Fibroblast of skin of right biceps (primary cell): ENCODE data around the gene RNF113B.

ENCODE experiments used
- DNase-seq: peaks from one replicate; pipeline ENCODE4 v3.0.0-alpha.2; 2013

The RNF113B gene

DNA sequence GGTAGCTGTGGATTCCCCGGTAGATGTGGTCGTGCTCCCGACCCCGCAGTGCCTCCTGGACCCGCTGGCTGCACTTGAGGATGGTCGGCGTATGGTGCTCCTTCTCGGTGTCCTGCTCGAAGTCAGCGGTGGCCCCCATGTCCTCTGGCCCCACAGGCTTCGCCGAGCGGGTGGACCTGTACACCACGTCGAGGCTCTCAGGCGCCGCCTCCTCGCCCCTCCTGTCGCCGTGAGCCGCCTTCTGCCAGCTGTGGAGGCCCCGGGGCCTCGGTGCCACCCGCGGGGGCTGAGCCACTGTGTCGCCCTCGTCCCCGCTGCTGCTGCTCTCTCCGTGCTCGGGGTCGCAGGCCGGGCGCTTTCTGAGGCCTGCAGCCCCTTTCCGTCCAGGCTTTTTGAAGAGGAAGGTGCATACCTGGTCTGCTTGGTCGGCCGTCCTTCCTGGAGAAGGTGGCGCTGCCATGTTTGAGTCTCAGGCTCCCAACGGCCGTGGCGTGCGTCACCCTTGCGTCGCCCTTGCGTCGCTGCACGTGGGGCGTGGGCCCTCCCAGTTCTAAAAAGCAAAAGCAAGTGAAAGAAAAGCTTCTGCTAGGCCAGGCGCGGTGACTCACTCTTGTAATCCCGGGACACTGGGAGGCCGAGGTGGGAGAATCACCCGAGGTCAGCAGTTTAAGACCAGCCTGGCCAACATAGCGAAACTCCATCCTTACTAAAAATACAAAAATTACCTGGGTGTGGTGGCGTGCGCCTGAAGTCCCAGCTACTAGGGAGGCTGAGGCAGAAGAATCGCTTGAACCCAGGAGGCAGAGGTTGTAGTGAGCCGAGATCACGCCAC is at the start of gene RNF113B:
Gene RNF113B (minus strand): TSS at position 493 of the 832 bp plus-strand sequence. CDS start 33 bp downstream, at position 460.
- DNase-seq: no peak

DNA sequence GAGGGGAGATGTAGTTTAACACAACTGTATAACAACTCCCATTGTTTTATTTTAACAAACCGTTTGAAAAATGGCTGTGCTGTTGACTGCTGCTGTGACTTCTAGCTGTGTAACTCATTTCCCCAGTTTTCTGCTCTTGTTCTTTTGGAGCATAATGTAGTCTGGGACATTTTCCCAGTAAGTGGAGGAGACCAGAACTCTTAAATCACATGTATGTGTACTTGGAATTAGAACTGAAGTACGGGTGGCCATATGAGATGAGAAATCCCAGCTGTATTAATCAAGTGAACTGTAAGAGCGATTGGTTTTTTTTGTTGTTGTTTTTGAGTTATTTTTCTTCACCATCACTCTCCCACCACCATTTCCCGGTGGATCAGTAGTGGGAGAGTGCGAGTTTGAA is 49.4 kb upstream of the RNF113B start:
- no peak for DNase-seq

DNA sequence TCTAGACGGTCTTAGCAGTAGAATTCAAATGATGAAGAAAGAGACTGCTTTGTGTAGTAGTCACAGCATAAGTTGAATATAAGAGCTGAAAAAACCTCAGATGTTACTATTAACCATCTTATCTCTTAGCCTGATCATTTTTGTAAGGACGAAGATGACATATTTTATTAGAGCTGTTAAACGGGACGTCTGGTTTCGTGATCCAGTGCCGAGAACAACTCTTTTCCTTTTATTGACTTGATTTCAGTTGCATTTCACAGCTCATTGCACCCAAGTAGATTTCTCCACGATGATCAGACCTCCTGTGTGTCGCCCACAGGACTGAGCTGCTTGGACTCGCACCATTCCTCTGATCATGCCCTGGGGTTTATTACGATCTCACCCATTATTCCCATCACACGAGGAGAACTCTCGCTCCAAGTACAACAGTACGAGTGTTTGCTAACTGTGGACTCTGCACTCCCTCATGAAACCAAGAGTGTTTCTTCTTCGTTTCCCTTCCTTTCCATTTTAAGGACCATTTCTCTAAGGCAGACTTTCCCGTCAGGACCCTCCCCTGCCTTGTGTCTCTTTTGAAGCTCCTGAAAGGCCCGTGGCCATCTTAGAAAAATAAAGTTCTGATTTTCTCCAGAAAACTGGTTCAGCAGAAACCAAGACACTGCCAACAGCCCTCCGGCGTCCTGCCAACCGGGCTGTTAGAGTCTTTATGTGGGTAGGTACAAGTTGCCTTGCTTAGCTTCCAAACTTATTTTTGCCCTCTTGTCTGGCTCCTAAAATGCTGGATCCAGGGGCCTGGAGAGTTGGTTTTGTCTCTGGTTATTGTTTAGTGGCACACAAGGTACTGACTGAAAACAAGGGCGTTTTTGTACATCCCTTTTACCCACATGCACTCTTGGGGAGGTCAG is 48.2 kb upstream of the RNF113B start:
- no peak for DNase-seq

DNA sequence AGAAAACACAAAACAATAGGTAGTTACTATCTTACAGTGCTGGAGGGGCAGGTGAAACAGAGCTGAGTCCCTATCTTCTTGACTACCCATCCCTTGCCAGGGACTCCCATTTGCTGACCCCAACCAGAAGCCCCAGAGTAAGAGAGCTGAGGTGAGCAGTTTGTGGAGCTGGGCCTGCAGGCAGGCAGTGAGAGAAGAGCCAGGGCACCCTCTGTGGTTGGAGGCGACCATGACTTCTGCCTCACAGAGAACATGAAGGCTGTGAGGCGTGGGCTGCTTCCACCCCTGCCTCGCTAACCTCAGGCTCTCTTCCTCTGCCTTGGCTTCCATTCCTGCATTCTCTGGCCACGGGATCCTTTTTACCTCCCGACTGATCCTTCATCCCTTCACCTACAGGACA is 47.5 kb upstream of the RNF113B start:
- DNase-seq: no peak

DNA sequence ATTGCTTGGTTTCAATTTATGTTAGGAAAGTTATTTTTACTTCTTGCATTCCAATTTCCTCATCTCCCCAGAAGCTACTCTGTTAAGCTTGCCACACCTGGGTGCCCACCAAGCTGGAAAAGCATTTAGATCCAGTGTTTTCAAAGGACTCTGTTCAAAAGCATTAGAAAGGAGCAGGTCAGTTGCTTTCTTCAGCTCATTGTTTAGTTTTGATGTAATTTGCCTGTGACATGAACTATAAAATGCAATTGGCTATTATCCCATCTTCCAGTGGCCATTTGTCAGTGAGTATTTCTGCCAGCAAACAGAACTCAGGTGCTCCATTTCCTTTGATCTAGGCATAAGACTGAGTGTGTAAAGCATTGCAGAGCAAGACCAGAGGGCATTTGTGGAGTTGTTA is 46.7 kb upstream of the RNF113B start:
- DNase-seq: no peak

DNA sequence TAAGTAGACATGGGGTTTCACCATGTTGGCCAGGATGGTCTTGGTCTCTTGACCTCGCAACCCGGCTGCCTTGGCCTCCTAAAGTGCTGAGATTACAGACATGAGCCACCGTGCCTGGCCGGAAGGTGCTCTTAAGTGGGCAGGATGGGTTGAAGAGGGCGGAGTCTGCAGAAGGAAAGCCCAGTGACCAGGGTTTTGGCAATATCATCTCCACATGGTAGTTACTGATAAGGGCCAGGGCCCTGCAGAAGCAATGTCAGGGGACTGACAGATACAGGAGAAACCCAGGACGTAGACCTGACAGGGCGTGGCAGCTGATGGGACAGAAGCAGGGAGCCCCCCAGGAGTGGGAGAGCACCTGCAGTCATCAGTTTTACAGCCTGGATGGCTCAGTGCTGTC is 45.7 kb upstream of the RNF113B start:
- no peak for DNase-seq

DNA sequence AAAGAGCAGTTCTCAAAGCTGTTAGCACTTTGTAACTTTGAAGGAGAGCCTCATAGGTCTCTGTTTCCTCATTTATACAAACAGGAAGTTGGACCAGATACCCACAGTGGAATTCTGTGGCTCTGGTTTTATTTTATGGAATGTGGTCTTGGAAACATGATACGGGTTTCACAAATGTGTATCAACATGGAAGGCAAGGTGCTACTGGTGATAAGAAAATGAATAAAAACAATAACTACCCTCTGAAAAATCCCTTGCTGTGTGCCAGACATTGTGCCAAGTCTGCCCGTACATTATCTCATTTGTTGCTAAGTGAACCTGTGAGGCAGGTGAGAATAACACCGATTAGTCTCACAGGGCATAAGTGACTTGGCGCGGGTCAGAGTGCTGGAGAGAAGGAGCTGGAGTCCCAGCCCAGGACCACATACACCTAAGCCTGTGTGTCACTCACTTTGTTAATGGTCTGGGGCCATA is 45.0 kb upstream of the RNF113B start:
- peak; percentile 72 for DNase-seq

DNA sequence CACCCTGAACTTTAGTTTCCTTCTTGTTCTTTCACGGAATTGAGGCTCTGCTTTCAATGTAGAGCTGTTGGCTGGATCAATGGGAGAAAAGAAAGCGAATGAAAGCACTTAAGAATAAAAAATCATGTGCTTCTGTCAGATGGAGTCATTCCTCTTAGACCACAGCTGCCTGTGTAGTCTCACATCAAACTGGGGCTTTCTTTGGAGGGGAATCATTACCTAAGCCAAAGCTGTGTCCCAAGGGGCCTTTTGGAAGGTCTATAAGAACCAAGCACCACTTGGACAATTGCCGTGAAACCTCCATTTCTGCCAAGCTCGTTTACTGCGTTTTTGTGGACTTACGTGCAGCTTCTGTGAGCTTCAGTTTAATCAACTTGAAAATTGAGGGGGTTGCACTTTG is 44.2 kb upstream of the RNF113B start:
- peak; percentile 70 for DNase-seq

DNA sequence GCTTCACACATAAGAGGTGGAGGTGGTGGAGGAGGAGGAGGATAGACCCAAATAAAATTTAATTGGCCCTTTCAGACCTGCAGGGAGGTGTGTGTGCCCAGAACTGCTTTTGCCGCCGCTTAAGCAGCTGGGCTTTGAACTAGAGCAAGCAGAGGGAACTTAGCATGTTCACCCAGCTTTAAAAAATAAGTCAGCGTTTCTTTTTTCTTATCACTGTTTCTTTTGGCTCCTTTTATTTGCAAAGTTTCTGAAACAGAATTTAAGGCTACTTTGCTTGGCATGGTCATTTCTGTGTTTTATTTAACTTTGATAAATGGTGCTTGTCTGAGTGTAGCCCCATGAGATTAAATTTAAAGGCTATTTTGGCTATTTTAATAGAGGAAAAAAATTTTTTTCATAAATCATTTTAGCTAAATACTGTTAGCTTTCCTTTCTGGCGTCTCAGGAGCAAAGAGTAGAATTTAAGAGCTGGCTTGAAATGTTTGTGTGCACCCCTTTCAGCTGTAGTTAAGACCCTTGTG is 43.3 kb upstream of the RNF113B start:
- no peak for DNase-seq

DNA sequence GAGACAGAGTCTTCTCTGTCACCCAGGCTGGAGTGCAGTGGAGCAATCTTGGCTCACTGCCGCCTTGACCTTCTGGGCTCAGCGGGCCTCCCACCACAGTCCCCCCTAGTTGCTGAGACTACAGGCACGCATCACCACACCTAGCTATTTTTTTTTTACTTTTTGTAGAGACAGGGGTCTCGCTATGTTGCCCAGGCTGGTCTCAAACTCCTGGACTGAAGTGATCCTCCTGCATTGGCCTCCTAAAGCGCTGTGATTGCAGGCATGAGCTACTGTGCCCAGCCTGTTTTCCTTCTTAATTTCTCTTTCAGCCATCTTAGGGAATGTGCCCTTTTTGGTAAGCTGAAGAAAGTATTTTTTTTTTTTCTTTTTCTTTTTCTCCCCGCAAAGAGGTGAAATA is 42.6 kb upstream of the RNF113B start:
- no peak for DNase-seq

DNA sequence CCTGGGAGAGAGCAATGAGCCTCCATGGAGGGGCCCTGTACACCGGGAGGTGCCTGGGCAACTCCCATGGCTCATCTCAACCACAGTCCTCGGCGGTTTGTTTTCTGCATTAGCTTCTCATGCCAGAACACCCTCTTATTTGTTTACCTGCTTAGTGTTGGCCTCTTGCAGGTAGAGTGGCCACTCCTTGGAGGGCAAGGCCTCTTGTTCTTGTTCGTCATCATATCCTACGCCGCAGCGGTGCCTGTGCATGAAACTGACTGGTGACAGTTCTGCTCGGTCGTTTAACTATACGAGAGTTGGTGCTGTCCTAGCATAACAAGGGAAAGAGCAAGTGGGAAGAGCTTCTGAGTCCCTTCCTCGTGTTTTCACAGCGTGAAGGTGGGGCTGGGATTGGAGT is 40.5 kb upstream of the RNF113B start:
- no peak for DNase-seq

DNA sequence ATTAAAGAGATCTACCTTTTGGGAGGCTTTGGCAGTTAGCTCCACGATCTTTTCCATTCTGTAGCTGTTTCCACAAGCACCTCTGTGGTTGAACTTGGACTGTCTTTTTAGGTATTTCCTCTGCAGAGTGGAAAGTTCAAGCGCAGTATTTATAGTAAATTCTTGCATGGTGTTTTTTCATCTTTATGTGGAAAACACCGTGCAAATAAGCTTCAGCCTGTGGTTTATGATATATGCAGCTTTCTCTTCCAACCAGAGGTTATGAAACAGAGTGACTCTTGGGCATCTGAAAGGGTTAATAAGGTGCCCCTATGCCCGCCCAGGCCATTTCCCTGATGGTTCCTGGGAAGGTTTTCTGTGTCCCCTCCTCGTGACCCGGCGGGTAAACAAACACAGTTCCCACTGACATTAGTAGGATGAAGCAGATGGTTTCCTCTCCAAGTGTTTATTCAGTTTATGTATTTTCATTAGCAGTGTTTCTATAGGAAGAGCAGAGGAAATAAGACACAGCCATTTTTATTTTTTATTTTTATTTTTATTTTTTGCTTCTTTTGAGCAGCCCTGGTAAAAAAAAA is 39.7 kb upstream of the RNF113B start:
- no peak for DNase-seq

DNA sequence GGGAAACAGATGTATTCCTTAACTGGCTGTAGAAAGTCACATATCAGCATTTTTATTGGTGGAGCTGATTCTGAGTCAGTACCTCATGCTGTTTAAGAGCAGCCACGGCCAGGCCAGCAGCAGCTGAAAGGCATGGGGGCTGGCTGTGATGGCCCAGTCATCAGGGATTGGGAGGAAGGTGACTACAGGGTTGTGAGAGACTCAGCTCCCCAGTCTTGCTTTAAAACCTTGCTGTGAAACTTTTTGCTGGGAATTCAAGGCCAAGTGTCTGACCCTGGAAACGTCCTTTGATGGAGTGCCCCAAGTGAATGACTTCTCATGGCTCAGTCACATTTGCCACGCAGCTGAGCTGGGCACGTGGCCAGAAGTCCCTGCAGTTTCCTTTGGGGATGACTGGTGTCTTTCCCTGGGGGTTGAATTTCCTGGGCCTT is 39.1 kb upstream of the RNF113B start:
- peak; percentile 91 for DNase-seq

DNA sequence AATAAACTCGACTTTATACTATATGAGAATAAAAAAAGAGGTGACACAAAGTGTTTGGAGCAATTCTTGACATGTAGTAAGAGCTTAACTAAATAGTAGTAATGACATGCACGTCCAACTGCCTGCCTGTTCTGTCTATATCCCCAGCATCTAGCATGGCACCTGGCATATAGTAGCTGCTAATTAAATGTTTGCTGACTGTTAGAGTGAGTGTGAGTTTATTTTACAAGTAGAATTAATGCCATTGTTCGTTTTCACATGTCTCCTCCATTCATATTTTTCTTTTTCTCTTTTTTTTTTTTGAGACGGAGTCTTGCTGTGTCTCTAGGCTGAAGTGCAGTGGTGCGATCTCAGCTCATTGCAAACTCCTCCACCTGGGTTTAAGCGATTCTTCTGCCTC is 38.4 kb upstream of the RNF113B start:
- DNase-seq: no peak

DNA sequence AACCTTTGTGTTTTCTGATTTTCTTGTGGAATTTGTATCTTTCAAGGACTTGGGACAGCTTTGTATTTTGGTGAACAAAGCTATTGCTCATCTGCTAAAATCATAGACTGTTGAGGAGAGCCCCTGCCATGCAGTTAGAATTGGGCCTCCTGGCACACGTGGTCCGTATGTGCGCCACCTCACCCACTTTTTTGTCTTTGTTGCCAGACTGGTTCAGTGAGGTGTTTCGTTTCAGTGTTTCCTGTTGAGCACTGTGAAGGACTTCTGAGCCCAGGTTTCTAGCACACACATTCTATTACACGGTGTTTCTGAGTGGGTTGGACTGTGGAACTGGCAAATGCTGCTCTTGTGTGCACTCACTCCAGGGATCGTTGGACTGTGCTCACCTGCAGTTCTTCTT is 37.6 kb upstream of the RNF113B start:
- no peak for DNase-seq

DNA sequence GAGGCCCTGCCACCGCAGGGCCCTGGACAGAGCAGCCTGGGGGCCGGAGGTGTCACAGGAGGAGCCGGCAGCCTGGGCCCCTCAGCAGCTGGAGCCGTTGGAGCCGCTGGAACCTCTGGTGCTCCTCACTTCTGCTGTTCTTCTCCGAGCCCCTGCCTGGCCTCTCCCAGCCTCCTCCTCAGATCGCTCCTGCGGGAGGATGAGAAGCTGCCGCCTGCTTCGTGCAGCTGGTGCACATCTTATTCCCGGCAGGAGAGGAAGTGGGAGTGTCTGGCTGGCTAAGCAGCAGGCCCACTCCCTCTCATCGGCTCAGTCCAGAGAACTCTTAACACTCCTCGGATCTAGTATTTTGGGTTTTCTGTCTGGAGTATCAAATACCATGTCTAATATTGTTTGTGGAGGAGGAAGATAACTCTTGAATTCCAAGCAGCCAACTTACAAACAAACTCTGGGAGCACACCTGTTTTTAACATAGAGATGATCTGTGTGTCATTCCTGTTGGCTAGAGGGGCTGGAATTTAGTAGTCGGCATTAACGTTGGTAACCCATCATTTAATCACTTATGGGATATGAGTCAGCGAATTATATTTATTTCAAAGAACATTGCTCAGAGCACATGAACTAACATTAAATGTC is 37.1 kb upstream of the RNF113B start:
- DNase-seq: peak; percentile 79

DNA sequence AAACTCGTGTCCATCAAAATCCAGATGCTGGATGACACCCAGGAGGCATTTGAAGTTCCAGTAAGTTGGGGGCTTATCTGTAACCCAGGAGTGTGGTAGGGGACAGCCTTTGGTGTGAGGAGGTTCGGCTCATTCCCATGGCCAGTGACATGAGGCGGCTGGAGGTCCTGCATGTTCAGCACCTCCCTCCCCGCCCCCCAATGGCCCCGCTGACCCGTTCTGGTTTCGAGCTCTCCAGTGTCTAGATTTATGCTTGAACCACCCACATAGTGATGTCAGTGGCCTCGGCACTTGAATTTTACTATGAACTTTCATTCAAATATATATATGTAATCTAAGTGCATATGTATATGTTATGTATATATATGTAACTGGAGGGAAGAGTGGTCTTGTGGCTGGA is 36.3 kb upstream of the RNF113B start:
- no peak for DNase-seq

DNA sequence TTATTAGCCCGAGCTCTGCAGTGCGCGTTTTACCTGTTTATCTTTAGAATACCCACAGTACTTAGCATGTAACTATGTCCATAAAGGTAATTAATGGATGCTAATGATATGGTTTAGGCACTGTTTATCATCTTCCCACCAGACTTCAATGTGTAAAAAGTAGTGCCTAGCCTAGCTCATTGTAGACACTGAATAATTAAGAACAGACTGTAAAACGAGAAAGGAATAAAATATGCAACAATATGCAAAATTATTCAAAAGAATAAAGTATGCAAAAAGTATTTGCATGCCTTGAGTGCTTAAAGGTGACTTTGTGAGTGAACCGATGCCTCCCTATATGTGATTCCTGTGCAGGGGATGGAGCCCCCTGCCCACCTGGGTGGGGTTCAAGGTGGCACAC is 35.7 kb upstream of the RNF113B start:
- no peak for DNase-seq

DNA sequence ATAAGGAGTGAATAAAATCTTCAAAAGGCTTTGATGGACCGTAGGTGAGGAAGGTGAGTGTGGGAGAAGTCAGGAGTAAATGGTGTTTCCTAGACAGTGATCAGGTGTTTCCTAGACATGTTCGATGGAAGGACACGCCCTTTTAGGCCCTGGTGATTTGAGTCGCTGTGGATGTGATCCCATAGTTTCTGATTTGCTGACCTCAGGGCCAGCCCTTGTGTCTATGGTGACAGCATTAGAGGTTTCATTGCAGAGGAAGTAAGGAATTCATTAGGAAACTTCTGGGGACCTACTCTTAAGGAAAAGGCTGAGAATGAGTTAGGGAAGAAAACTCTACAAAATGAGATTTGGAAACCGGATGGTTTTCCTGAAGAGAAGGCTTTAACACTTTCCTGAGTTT is 31.5 kb upstream of the RNF113B start:
- no peak for DNase-seq

DNA sequence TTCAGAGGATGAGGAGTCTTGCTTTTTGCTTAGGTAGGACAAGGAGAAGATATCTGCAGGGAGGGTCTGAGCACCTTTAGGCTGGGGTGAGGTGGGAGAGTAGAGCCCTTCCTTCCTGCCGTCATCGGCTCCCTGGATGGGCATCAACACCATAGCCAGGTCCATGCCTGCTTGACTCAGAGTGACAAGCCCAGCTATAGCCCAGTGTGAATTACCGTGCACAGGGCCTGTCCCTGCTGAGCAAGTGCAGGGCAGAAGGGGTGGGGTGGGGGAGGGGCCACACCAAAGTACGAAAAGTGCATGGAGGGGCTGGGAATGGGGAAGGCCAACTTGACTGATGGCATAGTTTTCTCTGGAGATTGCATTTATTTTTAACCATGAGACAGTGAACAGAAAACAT is 30.3 kb upstream of the RNF113B start:
- peak; percentile 46 for DNase-seq

DNA sequence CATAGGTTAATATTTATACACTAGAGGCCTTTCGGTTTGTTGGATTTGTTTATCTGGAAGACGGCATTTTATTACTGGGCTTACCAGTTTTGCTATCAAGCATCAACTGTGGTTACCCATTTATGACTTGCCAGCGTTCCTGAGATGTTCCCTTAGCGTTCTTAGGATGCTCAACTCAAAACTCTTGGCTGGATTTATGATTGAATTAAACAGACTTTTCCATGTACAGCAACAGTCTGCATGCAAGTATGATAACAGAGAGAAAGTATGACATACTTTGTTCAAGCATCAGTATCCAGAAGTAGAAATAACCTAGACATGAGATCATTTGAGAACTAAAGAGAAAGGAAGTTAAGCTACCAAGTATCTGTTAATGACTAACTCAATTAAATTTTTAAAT is 29.9 kb upstream of the RNF113B start:
- DNase-seq: peak; percentile 93

DNA sequence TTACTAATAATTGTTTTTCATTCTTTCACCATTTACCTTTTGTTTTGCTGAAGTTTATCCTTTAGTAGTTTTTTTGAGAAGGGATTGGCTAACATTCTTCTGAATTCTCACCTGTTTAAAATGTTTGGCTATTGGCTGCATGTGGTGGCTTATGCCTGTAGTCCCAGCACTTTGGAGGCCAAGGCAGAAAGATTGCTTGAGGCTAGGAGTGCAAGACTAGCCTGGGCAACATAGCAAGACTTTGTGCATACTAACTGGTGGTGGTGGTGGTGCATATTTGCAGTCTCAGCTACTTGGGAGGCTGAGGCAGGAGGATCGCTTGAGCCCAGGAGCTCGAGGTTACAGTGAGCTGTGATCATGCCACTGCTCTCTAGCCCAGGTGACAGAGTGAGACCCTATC is 27.5 kb upstream of the RNF113B start:
- DNase-seq: no peak
